GM19397 (cell line): ENCODE measurements around the gene SIX3.

ENCODE experiments used
- ATAC-seq: cut with Tn5 transposase; IDR thresholded peaks from one replicate; pipeline ENCODE4 v1.9.1; 2021; ENCODE audit warnings: mild to moderate bottlenecking, moderate library complexity; ENCODE audit not compliant: unreplicated experiment

The SIX3 gene

GRCh38 chr2:44942304-44943030, 965 bp downstream of the SIX3 start:
- no peak for ATAC-seq

DNA sequence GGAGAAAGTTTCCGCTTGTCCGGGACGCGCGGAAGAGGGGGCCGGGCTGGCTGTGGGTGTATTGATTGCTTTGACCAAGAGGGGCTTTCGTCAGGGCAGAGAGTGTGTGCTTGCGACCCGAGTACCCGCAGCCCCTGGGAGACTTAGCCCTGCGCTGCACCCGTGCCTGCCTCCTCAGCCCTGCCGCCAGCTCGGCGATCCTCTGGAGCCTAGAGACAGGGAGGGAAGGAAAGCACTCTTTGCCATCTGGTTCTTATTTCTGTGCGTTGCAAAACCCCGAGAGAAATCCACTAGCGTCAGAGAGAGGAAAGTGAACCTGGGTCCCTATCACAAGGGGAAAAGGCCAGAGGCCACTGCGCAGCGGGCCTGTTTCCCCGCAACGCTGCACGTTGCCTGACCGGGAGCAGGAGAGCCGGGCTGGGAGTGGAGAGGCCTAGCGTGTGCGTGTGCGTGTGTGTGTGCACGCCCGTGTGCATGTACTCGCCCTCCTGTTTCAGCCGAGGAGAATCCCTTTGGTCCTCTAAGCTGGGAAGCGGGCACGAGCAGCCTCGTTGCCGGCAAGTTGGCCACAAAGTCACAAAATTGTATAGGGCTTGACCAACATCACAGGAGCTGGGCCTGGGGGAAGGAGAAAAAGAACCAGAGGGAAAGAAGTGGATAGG, 1.7 kb downstream of the SIX3 start:
- ATAC-seq: no peak

- no peak for ATAC-seq
Observed at GRCh38 chr2:44943693-44944101, 2.2 kb downstream of the SIX3 start.

GRCh38 chr2:44944102-44944951, 2.8 kb downstream of the SIX3 start:
- no peak for ATAC-seq

- ATAC-seq: no peak
Observed at GRCh38 chr2:44944952-44945612, 3.6 kb downstream of the SIX3 start.

DNA sequence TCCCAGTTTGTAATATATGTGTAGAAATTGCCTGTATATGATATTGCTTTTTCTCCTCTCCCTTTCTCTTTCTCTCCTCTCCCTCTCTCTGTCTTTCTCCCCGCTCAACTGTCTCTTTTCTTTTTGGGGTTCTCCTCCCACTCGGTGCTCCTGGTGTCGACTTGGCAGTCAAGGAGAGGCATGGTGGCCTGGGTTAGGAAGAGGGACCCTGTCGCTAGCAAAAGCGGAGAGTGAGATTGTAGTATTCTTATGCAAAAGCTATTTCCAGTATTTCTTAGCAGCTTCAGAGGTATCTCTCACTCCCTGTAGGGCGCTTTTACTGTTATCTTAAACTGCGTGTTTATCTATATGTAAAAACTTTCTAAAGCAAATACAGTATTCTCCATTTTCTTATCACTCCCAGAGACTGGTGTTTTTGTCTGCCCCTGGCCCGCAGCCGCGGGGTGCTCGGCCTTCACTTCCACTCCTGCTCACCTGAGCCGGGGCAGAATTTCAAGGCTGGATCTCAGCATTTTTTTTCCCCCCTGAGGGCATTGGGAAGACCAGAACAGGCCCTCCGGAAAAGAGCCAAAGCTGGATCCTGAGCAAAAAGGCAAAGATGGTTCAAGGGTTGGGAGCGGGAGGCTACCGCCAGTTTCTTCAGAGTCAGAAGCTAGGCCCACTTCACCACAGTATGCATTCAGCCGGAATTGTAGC, 4.3 kb downstream of the SIX3 start:
- no peak for ATAC-seq

DNA sequence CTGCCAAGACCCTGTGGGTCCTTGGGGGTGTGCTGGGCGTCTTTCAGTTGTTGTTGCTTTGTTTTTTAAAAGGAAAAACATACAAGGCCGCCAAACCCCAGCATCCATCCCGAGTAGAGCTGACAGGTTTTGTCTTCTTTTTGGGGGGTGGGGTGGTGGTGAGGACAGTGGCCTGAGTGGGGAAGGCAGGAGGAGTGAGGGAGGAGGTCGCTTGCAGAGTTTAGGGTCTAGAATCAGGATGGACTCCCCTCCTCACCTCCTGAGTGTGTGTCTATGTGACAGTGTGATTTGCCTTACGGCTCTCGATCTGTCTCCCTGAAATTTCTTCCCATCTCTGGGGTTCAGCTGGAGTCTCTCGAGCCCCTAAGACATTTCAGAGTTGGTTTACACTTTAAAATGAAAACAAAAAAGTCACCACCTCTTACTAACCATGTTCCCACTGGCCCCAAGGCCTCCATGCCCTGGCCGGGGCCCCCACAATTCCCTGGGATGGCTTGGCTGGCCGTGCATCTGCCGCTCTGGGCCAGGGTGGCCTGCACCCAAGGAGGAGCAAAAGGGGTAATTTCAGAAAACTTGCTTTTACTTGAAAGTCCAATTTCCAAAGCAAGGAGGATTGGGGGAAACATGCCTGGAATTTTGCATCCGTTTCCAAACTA, 5.0 kb downstream of the SIX3 start:
- no peak for ATAC-seq

- no peak for ATAC-seq
Observed at GRCh38 chr2:44947028-44947375, 5.5 kb downstream of the SIX3 start.

GRCh38 chr2:44948565-44949328, 7.2 kb downstream of the SIX3 start:
- no peak for ATAC-seq

- no peak for ATAC-seq
Observed at GRCh38 chr2:44949329-44950151, 8.0 kb downstream of the SIX3 start.

DNA sequence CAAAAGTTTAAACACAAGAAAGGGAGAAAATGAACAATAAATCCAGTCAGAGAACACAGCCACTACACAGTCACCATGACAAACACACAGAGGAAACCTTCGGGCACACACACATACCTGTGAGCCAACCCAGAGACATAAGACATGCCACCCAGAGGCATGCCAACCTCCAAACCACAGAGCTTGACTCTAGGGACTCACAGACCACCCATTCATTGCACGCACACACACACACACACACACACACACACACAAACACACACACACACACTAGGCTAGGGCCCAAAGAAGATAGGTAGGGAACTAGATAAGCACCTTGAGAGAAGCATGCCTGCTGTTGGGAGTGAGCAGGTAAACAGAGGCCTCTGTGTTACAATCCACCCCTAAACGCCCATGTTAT, 9.1 kb downstream of the SIX3 start:
- ATAC-seq: no peak

- ATAC-seq: no peak
Observed at GRCh38 chr2:44951124-44951523, 9.6 kb downstream of the SIX3 start.

DNA sequence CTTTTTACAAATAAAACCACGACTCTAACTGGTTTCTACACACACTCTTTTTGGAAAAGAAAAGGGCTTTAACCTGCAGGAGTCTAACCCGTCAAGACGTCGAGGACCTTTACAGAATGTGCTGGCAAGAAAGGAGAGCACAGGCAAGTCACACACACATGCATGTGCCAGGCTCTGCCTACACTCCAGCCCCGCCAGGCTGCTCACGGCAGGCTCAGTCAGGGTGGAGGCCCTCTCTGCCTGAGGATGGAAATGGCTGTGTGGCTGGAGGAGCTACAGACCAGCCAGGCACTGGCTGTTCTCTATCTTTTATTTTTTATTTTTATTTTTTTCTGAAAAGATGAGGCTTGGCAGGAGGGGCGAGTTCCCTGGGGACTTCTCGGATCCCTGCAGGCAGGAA, 10.2 kb downstream of the SIX3 start:
- no peak for ATAC-seq

GRCh38 chr2:44952143-44952805, 10.8 kb downstream of the SIX3 start:
- ATAC-seq: peak; percentile 52

DNA sequence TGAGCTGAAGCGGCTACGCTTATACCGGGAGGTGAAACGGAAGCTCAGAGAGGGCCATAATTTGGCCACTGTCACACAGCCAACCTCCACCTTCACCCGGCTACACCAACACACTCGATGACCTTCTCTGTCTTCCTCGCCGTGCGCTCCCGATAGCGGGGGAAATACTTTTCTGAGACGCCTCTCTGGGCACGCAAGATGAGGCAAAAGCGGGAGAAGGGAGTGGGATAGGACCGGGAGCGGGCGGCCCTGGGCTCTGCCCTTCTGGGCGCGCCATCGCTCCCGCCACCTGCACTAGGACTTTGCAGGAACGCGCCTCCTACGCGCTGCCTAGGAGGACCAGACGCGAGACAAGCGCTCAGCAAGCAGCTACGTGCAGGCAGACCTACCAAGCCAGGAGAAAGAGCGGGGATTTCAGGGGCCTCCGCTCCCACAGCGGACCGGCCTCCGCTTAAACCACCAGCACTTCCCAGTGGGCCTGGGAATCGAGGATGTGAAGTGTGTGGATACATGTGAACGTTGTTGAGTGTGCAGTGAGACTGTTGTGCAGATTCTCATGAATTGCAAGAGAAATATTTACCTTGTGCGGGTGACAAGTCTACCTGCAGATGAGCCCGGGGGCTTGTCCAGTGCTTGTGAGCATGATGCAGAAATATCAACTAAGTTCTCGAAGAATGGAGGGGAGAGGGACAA, 11.4 kb downstream of the SIX3 start:
- ATAC-seq: no peak

DNA sequence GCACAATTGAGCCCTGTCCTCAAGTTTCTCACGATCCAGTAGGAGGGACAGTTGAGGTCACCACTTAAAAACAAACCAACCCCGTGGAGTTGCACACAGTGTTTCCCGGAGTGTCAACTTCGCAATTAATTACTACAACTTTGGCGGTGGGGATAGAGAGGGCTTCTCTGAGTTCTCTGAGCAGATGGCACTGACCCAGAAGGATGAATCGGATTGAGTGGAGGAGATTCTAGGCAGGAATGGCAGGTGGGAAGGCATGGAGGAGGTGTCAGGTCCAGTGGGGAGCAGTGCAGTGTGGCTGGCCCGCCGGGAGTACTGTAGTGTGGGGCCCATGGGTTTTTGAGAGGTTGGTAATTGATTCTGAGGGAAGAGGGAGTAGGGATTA, 12.0 kb downstream of the SIX3 start:
- ATAC-seq: no peak

- ATAC-seq: no peak
Observed at GRCh38 chr2:44954447-44954888, 13.0 kb downstream of the SIX3 start.
